Activated CD4-positive, alpha-beta T cell treated with anti-CD3 and anti-CD28 coated beads for 4 hours (primary cell): Measurements from ENCODE around the gene PTGDR.

Experiments
- DNase-seq, 2 donors: peaks; one replicate each; pipeline ENCODE4 v3.0.0-alpha.2; 2020

Gene PTGDR

DNA sequence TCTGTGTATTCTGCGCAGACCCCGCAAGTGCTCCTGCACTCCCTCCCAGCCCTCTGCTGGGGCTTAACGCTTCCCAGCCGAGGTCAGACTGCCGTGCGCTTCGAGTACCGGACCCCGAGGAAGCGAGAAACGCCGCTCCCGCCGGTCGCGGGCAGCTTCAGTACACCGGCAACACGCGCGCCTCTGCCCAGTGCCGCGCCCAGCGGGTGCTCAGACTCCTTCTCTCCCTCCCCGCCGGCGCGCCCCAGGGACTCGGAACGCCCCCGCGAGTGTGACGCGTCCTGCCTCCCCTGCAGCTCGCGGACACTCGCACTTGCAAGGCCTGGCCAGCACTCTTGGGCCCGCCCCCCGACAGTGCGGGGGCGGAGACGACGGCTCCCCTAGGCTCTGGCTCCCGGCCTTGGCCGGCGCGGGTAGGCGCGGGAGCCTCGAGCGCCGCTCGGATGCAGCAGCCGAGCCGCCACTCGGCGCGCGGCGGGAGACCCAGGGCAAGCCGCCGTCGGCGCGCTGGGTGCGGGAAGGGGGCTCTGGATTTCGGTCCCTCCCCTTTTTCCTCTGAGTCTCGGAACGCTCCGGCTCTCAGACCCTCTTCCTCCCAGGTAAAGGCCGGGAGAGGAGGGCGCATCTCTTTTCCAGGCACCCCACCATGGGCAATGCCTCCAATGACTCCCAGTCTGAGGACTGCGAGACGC lies 46.6 kb downstream of the PTGDR start, which contains the start of gene PTGER2:
TSS of gene PTGER2 (plus strand) at position 410 of the 692 bp plus-strand sequence. CDS start at position 647, 237 bp downstream.
- DNase-seq, result peak; percentile 74 to 81

DNA sequence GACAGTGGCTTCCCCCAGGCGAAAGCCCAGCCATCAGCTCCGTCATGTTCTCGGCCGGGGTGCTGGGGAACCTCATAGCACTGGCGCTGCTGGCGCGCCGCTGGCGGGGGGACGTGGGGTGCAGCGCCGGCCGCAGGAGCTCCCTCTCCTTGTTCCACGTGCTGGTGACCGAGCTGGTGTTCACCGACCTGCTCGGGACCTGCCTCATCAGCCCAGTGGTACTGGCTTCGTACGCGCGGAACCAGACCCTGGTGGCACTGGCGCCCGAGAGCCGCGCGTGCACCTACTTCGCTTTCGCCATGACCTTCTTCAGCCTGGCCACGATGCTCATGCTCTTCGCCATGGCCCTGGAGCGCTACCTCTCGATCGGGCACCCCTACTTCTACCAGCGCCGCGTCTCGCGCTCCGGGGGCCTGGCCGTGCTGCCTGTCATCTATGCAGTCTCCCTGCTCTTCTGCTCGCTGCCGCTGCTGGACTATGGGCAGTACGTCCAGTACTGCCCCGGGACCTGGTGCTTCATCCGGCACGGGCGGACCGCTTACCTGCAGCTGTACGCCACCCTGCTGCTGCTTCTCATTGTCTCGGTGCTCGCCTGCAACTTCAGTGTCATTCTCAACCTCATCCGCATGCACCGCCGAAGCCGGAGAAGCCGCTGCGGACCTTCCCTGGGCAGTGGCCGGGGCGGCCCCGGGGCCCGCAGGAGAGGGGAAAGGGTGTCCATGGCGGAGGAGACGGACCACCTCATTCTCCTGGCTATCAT lies 47.3 kb downstream of the PTGDR start:
- peak; percentile 20 to 37 for DNase-seq

DNA sequence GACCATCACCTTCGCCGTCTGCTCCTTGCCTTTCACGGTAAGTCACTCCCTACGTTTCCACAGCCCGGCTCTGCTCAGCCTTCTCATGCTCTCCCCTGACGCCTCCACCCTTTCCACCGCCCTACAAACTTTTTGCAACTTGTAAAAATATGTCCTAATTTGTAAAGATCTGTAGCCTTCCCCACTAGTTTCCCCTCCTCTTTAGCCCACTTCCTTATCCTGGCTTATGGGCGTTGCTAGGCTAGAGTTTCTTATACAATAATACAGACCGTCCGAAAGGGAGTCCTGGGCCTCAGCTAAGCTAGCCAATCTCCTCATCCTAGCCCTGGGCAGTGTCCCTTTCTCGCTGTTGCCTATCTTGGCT lies 47.8 kb downstream of the PTGDR start:
- peak; percentile 24 to 32 for DNase-seq

DNA sequence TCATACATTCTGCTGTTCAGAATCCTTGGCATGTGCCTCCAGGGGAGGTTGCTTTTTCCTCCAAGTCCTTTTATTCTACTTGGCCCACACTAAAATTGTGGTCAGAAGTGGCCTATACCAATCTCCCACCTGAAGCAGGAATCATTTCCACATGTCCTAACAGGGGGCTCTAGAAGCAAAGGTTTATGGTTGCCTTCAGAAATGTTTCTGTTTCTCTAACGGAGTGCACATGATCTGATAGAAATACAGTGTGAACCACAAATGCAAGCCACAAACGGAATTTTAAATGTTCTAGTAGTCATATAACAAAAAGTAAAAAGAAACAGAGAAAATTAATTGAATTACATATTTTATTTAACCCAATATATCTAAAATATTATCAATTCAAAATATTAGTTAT lies 50.6 kb downstream of the PTGDR start:
- DNase-seq, result no peak

DNA sequence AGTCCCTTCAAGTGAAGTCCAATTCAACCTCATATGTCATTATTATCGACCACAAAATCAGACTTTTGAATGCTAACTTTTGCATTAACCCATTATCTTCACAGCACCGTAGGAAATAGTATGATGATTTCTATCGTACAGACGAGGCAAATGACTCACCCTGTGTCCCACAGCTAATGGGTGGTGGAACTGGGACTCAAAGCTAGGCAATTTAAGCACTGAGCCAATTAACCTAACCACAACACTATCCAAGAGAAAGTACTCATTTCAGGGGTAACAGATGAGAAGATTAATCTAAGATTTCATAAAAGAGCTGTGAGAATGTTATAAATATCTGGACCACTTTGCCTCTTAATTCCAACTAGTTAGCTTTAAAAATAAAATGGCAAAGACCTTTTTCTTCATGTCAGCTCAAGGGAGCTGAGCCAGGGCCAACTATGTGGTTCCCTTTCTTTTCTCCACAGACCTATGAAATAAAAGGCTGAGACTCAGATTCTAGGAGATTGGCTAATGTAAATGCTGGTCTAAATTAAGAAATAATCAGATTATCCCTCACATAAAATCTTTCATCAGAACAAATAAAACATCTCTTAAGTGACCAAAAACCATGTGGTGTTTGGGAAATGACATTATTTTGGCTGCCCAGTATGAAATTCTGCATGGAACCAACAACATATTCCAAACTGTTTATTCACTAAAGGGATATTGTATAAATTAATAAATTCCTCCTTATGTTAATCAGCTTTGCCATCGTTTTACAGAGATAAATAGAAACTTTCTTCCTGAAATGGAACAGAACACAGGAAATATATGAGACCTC lies 51.5 kb downstream of the PTGDR start:
- DNase-seq, result no peak

DNA sequence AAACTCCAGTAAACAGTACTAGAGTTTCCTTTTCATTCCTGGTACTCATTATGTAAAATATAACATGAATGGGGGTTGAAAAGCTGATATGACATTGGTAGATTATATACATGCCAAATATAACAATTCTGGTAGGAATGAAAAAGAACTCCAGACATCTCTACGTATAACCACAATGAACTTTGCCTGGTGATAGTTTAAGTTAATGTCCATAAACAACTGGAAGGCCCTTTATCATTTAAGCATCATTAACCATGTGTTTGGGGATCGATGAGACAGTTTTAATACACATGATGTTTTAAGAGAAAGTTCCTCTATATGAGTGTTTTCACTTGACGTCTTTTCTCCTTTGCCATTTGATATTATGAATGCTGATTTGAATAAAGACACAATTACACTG lies 52.4 kb downstream of the PTGDR start:
- DNase-seq, result no peak

DNA sequence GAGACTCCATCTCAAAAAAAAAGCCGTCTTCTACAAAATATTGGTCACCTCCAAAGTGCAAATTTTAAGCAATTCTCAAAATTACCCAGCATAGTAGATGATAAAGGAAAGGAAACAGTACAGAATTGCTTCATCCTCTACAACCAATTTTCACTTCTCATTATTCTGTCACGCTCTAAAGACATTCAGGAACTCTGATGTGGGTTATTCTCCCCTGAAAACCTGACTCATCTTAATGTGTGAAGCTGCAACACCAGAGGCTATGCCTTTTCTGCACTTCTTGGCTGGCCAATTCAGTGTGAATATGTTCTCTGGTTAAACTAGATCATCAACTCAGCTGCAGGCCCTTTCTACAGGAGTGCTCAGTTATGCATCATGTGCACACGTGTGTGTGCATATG lies 57.6 kb downstream of the PTGDR start:
- no peak for DNase-seq

DNA sequence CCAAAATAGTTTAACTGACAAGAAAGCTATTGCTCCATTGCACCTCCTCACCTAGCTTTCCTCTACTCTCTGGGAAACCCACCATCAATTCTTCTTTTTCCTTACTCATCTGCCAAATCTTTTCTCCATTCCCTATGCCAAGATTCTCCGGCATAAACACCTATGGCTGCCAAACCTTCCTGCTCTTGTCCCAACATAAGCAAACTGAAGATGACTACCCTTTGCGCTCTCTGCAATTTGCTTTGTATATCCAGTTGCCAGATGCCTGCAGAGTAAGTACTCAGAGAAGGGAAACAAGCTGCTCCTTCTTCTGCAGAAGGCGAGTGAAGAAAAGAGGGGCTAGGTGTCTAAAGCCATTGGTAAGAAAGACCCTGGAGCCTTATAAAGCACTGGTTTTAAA lies 58.1 kb downstream of the PTGDR start:
- no peak for DNase-seq
